ENCODE data around the gene SCARB1.

GRCh38 chr12:124833693-124834122 lies 30.0 kb downstream of the SCARB1 start:
- TF ChIP-seq, protein P1, sequence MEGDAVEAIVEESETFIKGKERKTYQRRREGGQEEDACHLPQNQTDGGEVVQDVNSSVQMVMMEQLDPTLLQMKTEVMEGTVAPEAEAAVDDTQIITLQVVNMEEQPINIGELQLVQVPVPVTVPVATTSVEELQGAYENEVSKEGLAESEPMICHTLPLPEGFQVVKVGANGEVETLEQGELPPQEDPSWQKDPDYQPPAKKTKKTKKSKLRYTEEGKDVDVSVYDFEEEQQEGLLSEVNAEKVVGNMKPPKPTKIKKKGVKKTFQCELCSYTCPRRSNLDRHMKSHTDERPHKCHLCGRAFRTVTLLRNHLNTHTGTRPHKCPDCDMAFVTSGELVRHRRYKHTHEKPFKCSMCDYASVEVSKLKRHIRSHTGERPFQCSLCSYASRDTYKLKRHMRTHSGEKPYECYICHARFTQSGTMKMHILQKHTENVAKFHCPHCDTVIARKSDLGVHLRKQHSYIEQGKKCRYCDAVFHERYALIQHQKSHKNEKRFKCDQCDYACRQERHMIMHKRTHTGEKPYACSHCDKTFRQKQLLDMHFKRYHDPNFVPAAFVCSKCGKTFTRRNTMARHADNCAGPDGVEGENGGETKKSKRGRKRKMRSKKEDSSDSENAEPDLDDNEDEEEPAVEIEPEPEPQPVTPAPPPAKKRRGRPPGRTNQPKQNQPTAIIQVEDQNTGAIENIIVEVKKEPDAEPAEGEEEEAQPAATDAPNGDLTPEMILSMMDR (IDR thresholded peaks at IDR 0.05), result no peak
- no peak for TF ChIP-seq POLR2A (IDR thresholded peaks at IDR 0.05)
